DMS 273 (cell line): ENCODE results near the gene LRFN2.

Experiments used
- DNase-seq: peaks from one replicate; lab custom pipeline; 2025; ENCODE audit not compliant: unreplicated experiment; lab: John Stamatoyannopoulos, UW

The LRFN2 gene

GRCh38 chr6:40477246-40478126 is 109.7 kb downstream of the LRFN2 start:
- peak; percentile 26 for DNase-seq

GRCh38 chr6:40476673-40477072 is 110.5 kb downstream of the LRFN2 start:
- DNase-seq: no peak

- no peak for DNase-seq
Observed at GRCh38 chr6:40474937-40475336, 112.2 kb downstream of the LRFN2 start.

- peak; percentile 31 for DNase-seq
Observed at GRCh38 chr6:40473026-40473425, 114.1 kb downstream of the LRFN2 start.

- DNase-seq: peak; percentile 68
Observed at GRCh38 chr6:40472353-40472752, 114.8 kb downstream of the LRFN2 start.

GRCh38 chr6:40471243-40471642 is 115.9 kb downstream of the LRFN2 start:
- no peak for DNase-seq

GRCh38 chr6:40469323-40469722 is 117.8 kb downstream of the LRFN2 start:
- DNase-seq: no peak

GRCh38 chr6:40466986-40467539 is 120.1 kb downstream of the LRFN2 start:
- DNase-seq: no peak

GRCh38 chr6:40461643-40462042 is 125.5 kb downstream of the LRFN2 start:
- no peak for DNase-seq

- DNase-seq: peak; percentile 9
Observed at GRCh38 chr6:40460380-40460779, 126.8 kb downstream of the LRFN2 start.

- DNase-seq: no peak
Observed at GRCh38 chr6:40457261-40457660, 129.9 kb downstream of the LRFN2 start.

GRCh38 chr6:40456390-40457013 is 130.7 kb downstream of the LRFN2 start:
- no peak for DNase-seq

GRCh38 chr6:40455686-40456389 is 131.3 kb downstream of the LRFN2 start:
- no peak for DNase-seq

GRCh38 chr6:40450483-40450882 is 136.7 kb downstream of the LRFN2 start:
- DNase-seq: no peak

GRCh38 chr6:40444811-40445210 is 142.4 kb downstream of the LRFN2 start:
- DNase-seq: peak; percentile 4

GRCh38 chr6:40444312-40444711 is 142.9 kb downstream of the LRFN2 start:
- DNase-seq: no peak

- DNase-seq: no peak
Observed at GRCh38 chr6:40443842-40444241, 143.3 kb downstream of the LRFN2 start.

- DNase-seq: no peak
Observed at GRCh38 chr6:40442591-40442990, 144.6 kb downstream of the LRFN2 start.

- no peak for DNase-seq
Observed at GRCh38 chr6:40441150-40441549, 146.0 kb downstream of the LRFN2 start.

GRCh38 chr6:40440053-40440452 is 147.1 kb downstream of the LRFN2 start:
- DNase-seq: no peak

GRCh38 chr6:40439026-40439800 is 148.0 kb downstream of the LRFN2 start:
- peak; percentile 11 for DNase-seq
